Mononuclear cell (primary cell): ENCODE measurements around the gene CCL22. TPM values are rescaled to one million over a fixed set of nuclear protein-coding genes. Genes with fewer than 3 reads are reported as not detected.

Source experiments
- H3K27me3 ChIP-seq: 2 replicates; pipeline ENCODE4 v1.6.0; 2011; ENCODE audit warnings: low read length, control low read depth; ENCODE audit not compliant: insufficient read depth
- H3K4me1 ChIP-seq: 2 replicates; pipeline ENCODE4 v1.5.1; 2011; ENCODE audit warnings: mild to moderate bottlenecking, low read length, control low read depth; ENCODE audit not compliant: insufficient read depth
- H3K4me3 ChIP-seq: 2 replicates; pipeline ENCODE4 v1.5.1; 2011; ENCODE audit warnings: mild to moderate bottlenecking, low read length, moderate library complexity
- H3K9me3 ChIP-seq: 2 replicates; pipeline ENCODE4 v1.5.1; 2011; ENCODE audit warnings: low read depth, mild to moderate bottlenecking, control low read depth, low read length
- total RNA-seq: library from RNA; depleted of rRNA; stranded (reverse); fragments of >200 nt; gene quantifications from one replicate; pipeline ENCODE4 v1.2.3, GENCODE V29; 2012

CCL22 gene, protein sequence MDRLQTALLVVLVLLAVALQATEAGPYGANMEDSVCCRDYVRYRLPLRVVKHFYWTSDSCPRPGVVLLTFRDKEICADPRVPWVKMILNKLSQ
- total RNA-seq, result not detected

DNA sequence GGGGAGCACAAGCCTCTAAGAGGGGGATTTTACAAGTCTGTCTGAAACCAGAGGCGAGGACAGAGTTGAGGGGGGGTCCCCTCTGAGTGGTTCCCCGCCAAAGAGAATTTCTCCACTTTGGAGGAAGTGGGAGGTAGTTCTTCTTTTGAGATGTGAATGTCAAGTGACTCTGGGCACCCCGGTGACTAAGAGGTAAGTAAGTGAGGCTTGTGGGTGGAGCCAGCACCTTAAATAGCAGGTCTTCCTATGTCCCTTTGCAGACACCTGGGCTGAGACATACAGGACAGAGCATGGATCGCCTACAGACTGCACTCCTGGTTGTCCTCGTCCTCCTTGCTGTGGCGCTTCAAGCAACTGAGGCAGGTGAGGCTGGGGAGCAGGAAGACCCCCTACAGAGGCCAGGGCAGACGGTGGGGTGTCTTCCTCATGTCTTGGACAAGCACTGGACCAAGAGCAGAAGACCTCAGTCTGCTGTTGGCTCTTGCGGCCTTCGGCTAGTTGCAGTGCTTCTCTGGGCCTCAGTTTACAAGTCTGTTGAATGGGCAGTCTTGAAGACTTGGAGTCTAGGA, at the start of gene CCL22:
Gene CCL22, plus strand, starts transcription at position 257 of the 569 bp plus-strand sequence. Its CDS starts 34 bp downstream, at position 291.
- Histone ChIP-seq H3K4me1 (peaks cover 13% of the 10 kb centered on the region), H3K27me3 (no peaks in the 10 kb centered on the region), H3K4me3 (no peak within 1 kb of the TSS), H3K9me3 (no peaks in the 10 kb centered on the region)

GRCh38 chr16:57310801-57311200, 47.8 kb upstream of the CCL22 start:
- no peaks in the 10 kb centered on the region for H3K27me3 ChIP-seq
- H3K4me3 ChIP-seq, result no peak overlapping the region
- H3K9me3 ChIP-seq, result no peaks in the 10 kb centered on the region
- H3K4me1 ChIP-seq, result peaks cover 4% of the 10 kb centered on the region

DNA sequence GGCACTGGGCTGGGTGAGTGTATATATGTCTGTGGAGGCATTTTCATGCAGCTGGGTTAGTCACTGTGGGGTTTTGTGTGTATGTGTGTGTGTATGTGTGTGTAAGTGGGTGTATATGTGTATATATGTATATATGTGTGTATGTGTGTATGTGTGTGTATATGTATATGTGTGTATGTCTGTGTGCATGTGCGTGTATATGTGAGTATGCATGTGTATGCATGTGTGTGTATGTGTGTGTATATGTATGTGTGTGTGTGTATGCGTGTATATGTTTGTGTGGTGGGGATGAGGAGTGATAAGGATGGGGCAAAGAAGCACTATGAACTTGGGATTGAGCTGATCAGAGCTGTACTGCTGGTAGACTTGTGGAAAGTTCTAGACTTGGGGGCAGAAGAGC, 45.1 kb upstream of the CCL22 start:
- Histone ChIP-seq H3K9me3 (no peaks in the 10 kb centered on the region), H3K4me1 (peaks cover 4% of the 10 kb centered on the region), H3K4me3 (no peak overlapping the region), H3K27me3 (no peaks in the 10 kb centered on the region)

DNA sequence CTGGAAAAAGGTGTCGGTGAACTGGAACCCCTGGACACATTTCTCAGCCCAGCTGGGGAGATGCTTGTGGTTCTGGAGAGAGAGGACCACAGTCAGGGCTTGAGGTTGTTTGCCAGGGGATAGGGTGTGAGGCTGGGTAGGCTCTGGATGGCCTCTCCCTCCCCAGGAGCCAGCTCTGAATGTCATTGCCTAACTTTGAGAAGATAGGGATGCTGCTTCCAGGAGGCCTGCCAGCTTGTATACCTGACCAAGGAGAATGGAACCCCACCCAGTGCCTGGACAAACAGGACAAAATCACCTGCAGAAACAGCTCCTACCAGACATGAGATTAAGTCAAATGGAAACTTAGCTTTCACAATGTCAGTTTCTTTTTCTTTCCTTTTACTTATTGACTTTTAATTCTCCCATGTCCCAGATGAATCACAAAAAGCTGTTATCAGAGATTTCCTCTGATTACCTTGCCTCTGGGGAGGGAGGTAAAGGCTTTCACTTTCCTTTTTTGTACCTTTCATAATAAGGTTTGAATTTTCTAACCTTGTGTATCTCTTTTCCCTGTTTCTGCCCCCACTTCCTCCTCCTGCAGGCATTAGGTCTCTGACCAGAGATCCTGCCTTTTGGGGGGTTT, 44.3 kb upstream of the CCL22 start:
- Histone ChIP-seq H3K4me3 (no peak overlapping the region), H3K9me3 (no peaks in the 10 kb centered on the region), H3K27me3 (no peaks in the 10 kb centered on the region), H3K4me1 (peaks cover 4% of the 10 kb centered on the region)

GRCh38 chr16:57315416-57315815, 43.2 kb upstream of the CCL22 start:
- peaks cover 4% of the 10 kb centered on the region for H3K4me1 ChIP-seq
- no peaks in the 10 kb centered on the region for H3K27me3 ChIP-seq
- no peaks in the 10 kb centered on the region for H3K9me3 ChIP-seq
- no peak overlapping the region for H3K4me3 ChIP-seq

- Histone ChIP-seq H3K4me3 (no peak overlapping the region), H3K4me1 (peaks cover 4% of the 10 kb centered on the region), H3K27me3 (no peaks in the 10 kb centered on the region), H3K9me3 (no peaks in the 10 kb centered on the region)
Measured at GRCh38 chr16:57316390-57317017, 42.1 kb upstream of the CCL22 start.

DNA sequence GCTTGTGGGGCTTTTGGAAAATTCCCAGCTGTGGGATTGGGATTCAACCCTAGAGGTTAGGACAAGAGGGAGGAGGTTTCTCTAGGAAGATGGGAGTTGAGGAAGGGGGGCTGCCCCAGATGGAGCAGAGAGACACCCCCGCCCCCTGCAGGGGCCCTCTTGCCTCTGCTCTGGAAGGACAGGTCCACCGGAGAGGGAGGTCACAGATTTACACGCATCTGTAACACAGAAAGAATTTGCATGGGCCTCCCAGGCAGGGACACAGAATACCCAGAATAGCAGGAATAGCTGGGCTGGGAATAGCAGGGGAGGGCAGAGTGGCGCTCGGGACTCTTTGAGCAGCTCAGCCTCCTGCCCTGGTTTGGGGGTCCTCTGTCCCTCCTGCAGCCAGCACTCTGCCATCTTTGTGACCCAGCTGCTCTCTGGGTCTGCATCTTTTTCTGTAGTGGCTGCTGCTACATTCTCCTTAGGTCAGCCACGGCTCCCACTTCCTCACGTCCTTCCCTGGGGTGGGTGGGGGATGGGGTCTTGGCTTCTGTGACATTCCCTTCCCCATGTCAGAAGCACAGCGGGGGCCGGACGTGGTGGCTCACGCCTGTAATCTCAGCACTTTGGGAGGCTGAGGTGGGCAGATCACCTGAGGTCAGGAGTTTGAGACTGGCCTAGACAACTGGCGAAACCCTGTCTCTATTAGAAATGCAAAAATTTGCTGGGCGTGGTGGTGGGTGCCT, 40.2 kb upstream of the CCL22 start:
- no peaks in the 10 kb centered on the region for H3K27me3 ChIP-seq
- H3K9me3 ChIP-seq, result no peaks in the 10 kb centered on the region
- no peak overlapping the region for H3K4me3 ChIP-seq
- H3K4me1 ChIP-seq, result peaks cover 4% of the 10 kb centered on the region

- Histone ChIP-seq H3K27me3 (no peaks in the 10 kb centered on the region), H3K4me3 (no peak overlapping the region), H3K4me1 (peaks cover 4% of the 10 kb centered on the region), H3K9me3 (no peaks in the 10 kb centered on the region)
Measured at GRCh38 chr16:57319646-57320045, 38.9 kb upstream of the CCL22 start.

- Histone ChIP-seq H3K27me3 (no peaks in the 10 kb centered on the region), H3K9me3 (no peaks in the 10 kb centered on the region), H3K4me3 (no peak overlapping the region), H3K4me1 (peaks cover 12% of the 10 kb centered on the region)
Measured at GRCh38 chr16:57324749-57325148, 33.8 kb upstream of the CCL22 start.

- Histone ChIP-seq H3K4me3 (no peak overlapping the region), H3K4me1 (peaks cover 12% of the 10 kb centered on the region), H3K27me3 (no peaks in the 10 kb centered on the region), H3K9me3 (no peaks in the 10 kb centered on the region)
Measured at GRCh38 chr16:57325458-57325857, 33.1 kb upstream of the CCL22 start.

- H3K9me3 ChIP-seq, result no peaks in the 10 kb centered on the region
- peaks cover 7% of the 10 kb centered on the region for H3K4me1 ChIP-seq
- no peak overlapping the region for H3K4me3 ChIP-seq
- H3K27me3 ChIP-seq, result peaks cover 8% of the 10 kb centered on the region
Measured at GRCh38 chr16:57329718-57330327, 28.8 kb upstream of the CCL22 start.

DNA sequence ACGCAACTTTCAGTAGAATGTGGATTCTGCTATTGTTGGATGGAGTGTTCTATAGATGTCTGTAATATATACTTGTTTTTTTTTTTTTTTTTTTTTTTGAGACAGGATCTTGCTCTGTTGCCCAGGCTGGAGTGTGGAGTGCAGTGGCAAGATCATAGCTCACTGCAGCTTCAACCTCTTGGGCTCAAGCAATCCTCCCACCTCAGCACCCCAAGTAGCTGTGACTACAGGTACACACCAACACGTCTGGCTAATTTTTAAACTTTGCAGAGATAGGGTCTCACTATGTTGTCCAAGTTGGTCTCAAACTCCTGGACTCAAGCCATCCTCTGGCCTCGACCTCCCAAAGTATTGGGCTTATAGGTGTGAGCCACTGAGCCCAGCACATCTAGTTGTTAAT, 27.2 kb upstream of the CCL22 start:
- Histone ChIP-seq H3K4me3 (no peak overlapping the region), H3K9me3 (no peaks in the 10 kb centered on the region), H3K27me3 (peaks cover 8% of the 10 kb centered on the region), H3K4me1 (peaks cover 7% of the 10 kb centered on the region)

- no peaks in the 10 kb centered on the region for H3K9me3 ChIP-seq
Measured at GRCh38 chr16:57333402-57333801, 25.2 kb upstream of the CCL22 start.

DNA sequence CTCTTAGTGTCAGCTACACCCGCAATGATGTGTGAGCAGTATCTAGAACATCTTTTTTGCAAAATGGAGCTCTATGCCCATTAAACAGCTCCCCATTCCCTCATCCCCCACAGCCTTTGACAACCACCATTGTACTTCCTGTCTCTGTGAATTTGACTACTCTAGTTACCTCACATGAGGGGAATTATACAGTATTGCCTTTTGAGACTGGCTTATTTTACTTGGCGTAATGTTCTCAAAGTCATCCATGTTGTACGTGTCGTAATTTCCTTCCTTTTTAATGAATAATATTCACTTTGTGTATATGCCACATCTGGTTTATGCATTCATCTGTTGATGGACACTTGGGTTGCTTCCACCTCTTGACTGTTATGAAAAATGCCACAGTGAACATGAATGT, 23.2 kb upstream of the CCL22 start:
- Histone ChIP-seq H3K27me3 (peaks cover 17% of the 10 kb centered on the region), H3K9me3 (no peaks in the 10 kb centered on the region), H3K4me1 (peaks cover 16% of the 10 kb centered on the region), H3K4me3 (no peak overlapping the region)

More at GRCh38 chr16:57333402-57333801, 25.2 kb upstream of the CCL22 start:
- Histone ChIP-seq H3K4me1 (peaks cover 7% of the 10 kb centered on the region), H3K4me3 (no peak overlapping the region), H3K27me3 (peaks cover 17% of the 10 kb centered on the region)

DNA sequence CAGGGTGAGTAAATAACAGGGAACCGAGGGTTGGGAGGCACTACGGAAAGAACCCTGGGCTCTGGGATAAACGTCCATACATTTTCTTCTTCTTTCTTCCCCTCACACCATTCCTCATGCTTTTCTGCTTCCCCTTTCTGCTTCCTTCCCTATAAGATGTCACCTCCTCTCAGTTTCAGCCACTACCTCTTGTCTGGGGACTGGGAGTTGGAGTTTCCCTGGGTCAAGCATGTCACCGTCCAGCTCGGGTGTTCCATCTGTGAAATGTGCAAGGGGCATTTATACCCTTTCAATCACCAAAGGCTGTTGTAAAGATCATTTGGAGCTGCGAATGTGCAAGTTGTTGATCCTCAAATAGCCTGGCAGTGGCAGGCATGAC, 17.5 kb upstream of the CCL22 start:
- no peaks in the 10 kb centered on the region for H3K9me3 ChIP-seq
- peaks cover 15% of the 10 kb centered on the region for H3K27me3 ChIP-seq
- no peak overlapping the region for H3K4me3 ChIP-seq
- H3K4me1 ChIP-seq, result peaks cover 39% of the 10 kb centered on the region
